DMS79 treated with DMSO at 0.1 percent for 48 hours (cell line): ENCODE results near the gene IAPP.
"Not testable (repeated sequence)": the region's sequence is repeated elsewhere in the genome, so short reads cannot be mapped to it uniquely, and the experiment has no call there.

Source experiments
- DNase-seq: peaks from one replicate; lab custom pipeline; 2025; lab: John Stamatoyannopoulos, UW

IAPP gene

GRCh38 chr12:21381320-21381719, 8.6 kb downstream of the IAPP start:
- DNase-seq: not testable (repeated sequence)

GRCh38 chr12:21384261-21384660, 11.6 kb downstream of the IAPP start:
- DNase-seq: no peak

GRCh38 chr12:21387174-21387573, 14.5 kb downstream of the IAPP start:
- DNase-seq: no peak

GRCh38 chr12:21392384-21392783, 19.7 kb downstream of the IAPP start:
- no peak for DNase-seq

GRCh38 chr12:21394828-21395626, 22.3 kb downstream of the IAPP start:
- not testable (repeated sequence) for DNase-seq

- no peak for DNase-seq
These were observed 40.9 kb downstream of the IAPP start for GRCh38 chr12:21413369-21414277.

GRCh38 chr12:21416511-21417121, 43.9 kb downstream of the IAPP start:
- DNase-seq: no peak

GRCh38 chr12:21418398-21418797, 45.7 kb downstream of the IAPP start:
- not testable (repeated sequence) for DNase-seq

GRCh38 chr12:21419009-21419699, 46.5 kb downstream of the IAPP start:
- not testable (repeated sequence) for DNase-seq

GRCh38 chr12:21428241-21428640, 55.5 kb downstream of the IAPP start:
- DNase-seq: no peak
